Activated T-cell treated with anti-CD3 and anti-CD28 coated beads for 48 hours (primary cell): ENCODE results near the gene CTCFL.
A peak's percentile ranks its signal among the peaks of the same experiment; 100 is the strongest.
"Not testable (repeated sequence)": the region's sequence is repeated elsewhere in the genome, so short reads cannot be mapped to it uniquely, and the experiment has no call there.

ENCODE experiments used
- DNase-seq: peaks from one replicate; pipeline ENCODE4 v3.0.0-alpha.2; 2020; ENCODE audit warnings: low read depth

CTCFL gene

GRCh38 chr20:57536771-57537724, 12.1 kb upstream of the CTCFL start:
- no peak for DNase-seq

GRCh38 chr20:57536120-57536708, 11.3 kb upstream of the CTCFL start:
- DNase-seq: no peak

GRCh38 chr20:57535297-57535696, 10.4 kb upstream of the CTCFL start:
- DNase-seq: no peak

DNA sequence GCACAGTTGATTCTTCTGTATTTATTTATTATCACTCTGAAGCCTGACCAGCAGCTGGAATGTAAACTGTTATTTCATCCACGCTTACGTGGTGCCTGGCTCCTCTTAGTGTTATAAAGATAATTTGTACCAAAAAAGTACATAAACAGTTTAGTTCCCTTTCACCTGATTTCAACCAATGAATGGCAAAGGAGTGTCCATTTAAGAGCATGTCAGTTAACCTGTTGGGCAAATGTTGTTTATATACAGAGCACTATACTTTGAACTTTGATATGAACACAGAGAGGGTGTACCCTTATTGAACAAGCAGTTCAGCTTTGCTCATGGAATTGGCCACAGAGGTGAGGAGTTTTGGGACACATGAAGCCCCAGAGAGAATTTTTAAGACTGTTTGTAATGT, 7.2 kb upstream of the CTCFL start:
- DNase-seq: no peak

DNA sequence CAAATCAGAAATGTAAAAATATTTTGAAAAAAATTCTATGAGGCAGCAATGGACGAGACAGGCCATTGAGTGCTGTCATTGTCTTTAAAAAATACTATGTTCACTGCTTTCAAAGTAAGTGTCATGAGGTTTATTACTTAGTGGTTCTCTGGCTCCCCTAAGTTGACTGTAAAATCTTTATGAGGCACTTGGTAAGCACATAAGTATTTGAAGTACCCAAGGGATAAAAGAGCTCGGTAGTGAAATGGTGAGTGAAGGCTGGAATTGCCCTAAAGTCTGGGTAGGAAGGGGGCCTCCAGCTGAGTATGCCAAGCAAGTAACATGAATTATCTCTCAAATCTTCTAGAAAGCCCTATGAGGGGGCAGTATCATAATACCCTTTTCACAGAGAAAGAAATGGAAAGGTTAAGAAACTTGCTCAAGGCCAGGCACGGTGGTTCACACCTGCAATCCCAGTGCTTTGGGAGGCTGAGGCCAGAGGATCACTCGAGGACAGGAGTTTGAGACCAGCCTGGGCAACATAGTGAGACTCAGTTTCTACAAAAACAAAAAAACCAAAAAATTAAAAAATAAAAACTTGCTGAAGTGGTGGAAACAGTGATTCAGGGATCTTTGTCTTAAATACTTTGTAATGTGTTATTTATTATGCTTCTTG, 5.5 kb upstream of the CTCFL start:
- DNase-seq: no peak

- no peak for DNase-seq
Observed at GRCh38 chr20:57529810-57530209, 4.9 kb upstream of the CTCFL start.

- DNase-seq: no peak
Observed at GRCh38 chr20:57529160-57529585, 4.2 kb upstream of the CTCFL start.

DNA sequence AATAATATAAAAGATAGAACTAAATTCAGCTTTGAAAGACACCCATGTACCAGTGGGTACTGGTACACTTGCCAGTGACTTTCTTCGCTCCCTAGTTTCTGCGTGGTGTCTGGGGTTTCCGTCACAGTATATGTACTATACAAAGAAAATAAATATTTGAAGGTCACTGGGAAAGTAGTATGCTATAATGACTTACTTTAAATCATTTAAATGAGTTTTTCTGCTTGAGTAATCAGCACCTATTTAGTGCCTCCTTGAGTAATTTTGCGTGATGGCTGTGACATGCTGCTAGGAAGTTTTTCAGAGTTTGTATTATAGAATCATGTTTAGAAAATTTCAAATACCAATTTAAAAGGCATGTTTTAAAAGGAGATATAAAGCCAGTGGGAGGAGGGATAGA, 3.2 kb upstream of the CTCFL start:
- DNase-seq: no peak

DNA sequence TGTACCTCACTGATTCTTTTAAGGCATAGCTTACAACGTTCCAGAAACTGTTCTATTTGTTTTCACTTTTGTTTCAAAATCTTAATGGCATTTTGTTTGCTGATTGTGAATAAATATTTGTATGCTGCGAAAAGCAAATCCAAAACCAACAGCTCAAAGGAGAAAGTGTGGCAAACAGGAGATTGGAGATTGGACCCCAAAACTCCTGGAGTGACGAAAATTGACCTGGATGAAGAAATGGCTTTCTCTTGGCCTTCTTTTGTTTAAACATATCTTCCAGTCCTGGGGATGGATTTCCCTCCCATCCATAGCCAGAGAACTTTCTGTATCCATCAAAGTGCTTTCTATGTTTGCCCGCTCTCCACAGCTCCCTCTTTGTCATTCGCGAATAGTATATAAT, 2.8 kb upstream of the CTCFL start:
- DNase-seq: no peak

DNA sequence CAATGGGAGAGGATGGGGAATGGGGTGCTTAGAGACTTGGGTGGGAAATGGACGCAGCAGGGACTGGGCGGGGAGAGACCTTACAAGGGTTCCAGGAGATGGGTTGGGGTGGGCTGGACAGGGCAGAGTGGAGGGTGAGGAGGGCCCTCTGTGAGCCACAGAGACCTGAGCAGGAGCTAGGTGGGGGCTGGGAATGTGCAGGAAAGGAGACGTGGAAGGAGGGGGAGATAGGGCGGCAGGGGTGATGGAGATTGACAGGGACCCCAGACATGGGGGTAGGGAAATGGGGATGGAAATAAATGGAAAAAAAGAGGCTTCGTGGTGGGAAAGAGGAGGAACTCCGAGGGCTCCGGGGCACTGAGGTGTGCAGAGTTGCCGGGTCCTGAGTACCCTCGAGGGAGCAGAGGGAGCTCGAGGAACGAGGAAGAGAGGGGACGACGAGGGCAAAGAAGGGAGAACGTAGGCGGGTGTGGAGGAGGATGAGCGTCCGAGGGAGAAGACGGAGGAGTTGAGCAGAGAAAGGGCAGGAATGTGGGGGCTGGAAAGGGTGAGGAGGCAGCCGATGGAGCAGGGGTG, 2.0 kb upstream of the CTCFL start:
- no peak for DNase-seq

DNA sequence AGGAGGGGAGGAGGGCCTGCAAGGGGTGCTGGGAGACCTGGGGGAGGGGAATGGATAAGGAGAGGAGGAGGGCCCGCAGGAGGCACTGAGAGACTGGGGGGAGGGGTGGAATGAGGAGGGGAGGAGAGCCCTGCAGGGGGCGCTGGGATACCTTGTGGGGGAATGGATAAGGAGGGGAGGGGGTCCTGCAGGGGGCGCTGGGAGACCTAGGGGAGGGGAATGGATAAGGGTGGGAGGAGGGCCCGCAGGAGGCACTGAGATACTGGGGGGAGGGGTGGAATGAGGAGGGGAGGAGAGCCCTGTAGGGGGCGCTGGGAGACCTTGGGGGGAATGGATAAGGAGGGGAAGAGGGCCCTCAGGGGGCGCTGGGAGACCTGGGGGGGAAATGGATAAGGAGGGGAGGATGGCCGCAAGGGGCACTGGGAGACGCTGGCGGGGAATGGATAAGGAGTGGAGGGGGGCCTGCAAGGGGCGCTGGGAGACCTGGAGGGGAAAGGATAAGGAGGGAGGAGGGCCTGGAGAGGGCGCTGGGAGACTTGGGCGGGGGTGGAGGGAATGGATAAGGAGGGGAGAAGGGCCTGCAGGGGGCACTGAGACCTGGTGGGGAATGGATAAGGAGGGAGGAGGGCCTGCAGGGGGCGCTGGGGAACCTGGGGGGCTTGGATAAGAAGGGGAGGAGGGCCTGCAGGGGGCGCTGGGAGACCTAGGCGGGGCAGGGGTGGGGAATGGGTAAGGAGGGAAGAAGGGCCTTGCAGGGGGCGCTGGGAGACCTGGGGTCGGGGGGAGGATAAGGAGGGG, 1.3 kb upstream of the CTCFL start:
- peak; percentile 27 for DNase-seq

GRCh38 chr20:57525328-57526086, 567 bp upstream of the CTCFL start:
- no peak for DNase-seq

- DNase-seq: no peak
Observed at GRCh38 chr20:57523782-57524181, 1.2 kb downstream of the CTCFL start.

DNA sequence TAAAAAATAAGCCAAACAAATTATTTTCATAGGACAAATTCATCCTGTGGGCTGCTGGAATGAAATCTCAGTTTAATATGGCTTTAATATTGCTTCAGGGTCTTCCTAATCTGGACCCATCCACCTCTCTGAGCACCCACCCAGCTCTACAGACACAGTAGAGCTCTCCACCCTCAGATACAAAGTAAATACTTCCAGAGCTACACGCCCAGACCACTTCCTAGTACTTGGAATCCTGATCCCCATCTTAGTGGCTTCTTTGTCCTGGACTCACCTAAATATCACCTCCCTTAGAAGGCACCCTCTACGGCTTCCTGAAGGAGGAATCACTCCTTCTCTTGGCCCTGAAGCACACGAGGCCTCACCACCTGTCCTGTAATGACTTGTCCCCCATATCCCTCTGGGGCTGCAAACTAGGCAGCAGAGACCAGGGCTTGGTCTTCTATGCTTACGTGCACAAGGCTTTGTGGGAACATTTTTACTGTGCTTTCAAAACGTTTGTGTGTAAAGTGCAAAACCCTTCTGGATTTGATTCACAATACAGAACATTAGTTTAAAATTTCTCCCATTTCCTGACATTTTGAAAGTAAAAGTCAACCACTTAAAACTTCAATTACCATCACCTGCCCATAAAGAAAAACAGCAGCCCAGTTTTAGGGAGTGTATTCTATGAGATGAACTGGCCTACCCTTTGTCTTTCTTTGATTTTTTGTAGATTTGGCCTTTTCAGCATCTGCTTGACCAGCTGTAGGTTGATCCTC, 2.4 kb downstream of the CTCFL start:
- DNase-seq: no peak

DNA sequence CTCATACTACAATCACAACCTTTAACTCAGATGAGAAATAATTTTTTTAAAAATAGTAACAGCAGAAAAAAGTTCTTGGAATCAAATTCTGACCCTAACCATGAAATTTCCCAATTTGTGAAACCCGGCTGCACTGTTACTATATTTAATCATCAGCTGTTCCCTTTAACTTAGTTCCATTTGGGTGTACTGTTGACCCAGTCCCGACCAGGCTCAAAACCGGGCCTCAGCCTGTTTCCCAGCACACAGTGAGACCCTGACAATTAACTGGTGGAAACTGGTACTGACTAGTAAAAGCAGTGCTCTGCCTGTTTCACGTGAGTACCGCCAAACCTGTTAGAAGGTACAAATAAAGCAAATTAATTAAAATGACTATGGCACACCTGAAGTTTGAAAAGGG, 7.0 kb downstream of the CTCFL start:
- DNase-seq: no peak

DNA sequence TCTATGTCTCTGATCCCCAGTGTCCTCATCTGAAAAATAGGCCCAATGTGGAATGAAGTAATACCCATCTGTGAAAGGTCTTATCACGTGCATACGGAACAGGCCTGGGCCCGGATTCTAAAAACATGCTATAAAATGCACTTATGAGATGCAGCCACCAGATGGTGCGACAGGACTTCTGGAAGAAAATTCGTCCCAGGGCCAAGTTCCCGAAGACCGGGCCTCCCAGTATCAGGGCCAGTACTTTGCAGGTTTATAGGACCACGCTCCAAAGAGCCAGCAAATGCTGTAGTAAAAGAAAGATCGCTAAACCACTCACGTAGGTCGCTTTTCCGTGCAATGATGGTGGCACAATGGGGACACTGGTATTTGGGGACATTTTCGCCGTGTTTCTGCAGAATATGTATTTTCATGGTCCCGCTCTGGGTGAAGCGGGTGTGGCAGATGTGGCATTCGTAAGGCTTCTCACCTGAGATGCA, 10.6 kb downstream of the CTCFL start:
- DNase-seq: no peak

GRCh38 chr20:57513199-57513598, 11.7 kb downstream of the CTCFL start:
- no peak for DNase-seq

DNA sequence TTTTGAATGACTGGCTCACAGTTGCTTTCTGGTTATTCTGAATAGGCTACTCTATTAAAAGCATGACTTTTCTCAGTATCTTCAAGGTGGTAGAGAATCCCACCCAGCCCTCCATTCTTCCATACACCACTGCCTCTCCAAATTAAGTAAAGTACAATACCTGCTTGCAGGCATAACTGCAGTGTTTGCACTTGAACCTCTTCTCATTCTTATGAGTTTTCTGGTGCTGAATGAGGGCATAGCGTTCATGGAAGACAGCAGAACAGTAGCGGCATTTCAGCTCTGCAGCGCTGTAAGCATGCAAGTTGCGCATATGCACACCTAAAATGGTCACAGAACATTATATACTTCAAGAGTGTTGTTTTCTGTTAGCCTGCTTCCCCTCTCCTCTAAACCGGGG, 12.5 kb downstream of the CTCFL start:
- no peak for DNase-seq

DNA sequence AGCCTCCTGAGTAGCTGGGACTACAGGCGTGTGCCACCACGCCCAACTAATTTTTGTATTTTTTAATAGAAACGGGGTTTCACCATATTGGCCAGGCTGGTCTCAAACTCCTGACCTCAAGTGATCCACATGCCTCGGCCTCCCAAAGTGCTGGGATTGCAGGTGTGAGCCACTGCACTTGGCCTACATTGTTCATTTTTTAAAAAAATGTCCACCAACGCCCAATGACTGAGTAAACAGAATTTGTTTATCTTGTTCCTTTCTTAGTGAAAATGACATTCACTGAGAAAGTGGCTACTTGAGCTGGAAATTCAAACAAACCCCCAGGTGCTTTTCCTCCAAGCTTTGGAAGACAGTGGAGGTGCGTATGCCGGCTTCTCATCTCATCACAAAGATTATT, 13.2 kb downstream of the CTCFL start:
- not testable (repeated sequence) for DNase-seq

GRCh38 chr20:57509665-57510237, 15.2 kb downstream of the CTCFL start:
- DNase-seq: no peak
